Activated CD8-positive, alpha-beta memory T cell treated with anti-CD3 and anti-CD28 coated beads, Interleukin-2, amount 10 ng/mL, durations not matched to agents 7 days and 5 days (primary cell): ENCODE data around the gene CHGA. TPM values are rescaled to one million over a fixed set of nuclear protein-coding genes. Genes with fewer than 3 reads are reported as not detected.
A peak's percentile ranks its signal among the peaks of the same experiment; 100 is the strongest.

Experiments
- ATAC-seq: fragments of 150-1000 bp; cut with Tn5 transposase; one replicate; pipeline ENCODE4 v1.10.0; 2021; ENCODE audit warnings: moderate library complexity
- CTCF ChIA-PET: fragments of 350-600 bp; sonication (Branson Sonifier 250); formaldehyde crosslinking; loops from one replicate; lab custom pipeline; 2021; ENCODE audit warnings: antibody characterized with exemption; lab: Charles Lee
- DNase-seq: peaks from one replicate; pipeline ENCODE4 v3.0.0-alpha.2; 2020
- H3K27ac Mint-ChIP-seq: one replicate; pipeline ENCODE4 v1.8.0; 2021; ENCODE audit warnings: mild to moderate bottlenecking, mixed read lengths
- H3K27me3 Mint-ChIP-seq: one replicate; pipeline ENCODE4 v1.8.0; 2021; ENCODE audit warnings: mixed read lengths
- H3K36me3 Mint-ChIP-seq: one replicate; pipeline ENCODE4 v1.8.0; 2021; ENCODE audit warnings: mild to moderate bottlenecking, mixed read lengths
- H3K4me1 Mint-ChIP-seq: one replicate; pipeline ENCODE4 v1.8.0; 2021; ENCODE audit warnings: mixed read lengths
- H3K4me3 Mint-ChIP-seq: one replicate; pipeline ENCODE4 v1.8.0; 2021; ENCODE audit warnings: mild to moderate bottlenecking, moderate library complexity, mixed read lengths
- H3K9me3 Mint-ChIP-seq: one replicate; pipeline ENCODE4 v1.8.0; 2022; ENCODE audit warnings: low read depth, mixed read lengths
- total RNA-seq, 2 experiments: library from RNA; stranded (reverse); gene quantifications; one replicate each; pipeline ENCODE4 v1.2.3, GENCODE V29; 2021

CHGA gene
- total RNA-seq, 2 experiments from 2014 or later, result not detected

DNA sequence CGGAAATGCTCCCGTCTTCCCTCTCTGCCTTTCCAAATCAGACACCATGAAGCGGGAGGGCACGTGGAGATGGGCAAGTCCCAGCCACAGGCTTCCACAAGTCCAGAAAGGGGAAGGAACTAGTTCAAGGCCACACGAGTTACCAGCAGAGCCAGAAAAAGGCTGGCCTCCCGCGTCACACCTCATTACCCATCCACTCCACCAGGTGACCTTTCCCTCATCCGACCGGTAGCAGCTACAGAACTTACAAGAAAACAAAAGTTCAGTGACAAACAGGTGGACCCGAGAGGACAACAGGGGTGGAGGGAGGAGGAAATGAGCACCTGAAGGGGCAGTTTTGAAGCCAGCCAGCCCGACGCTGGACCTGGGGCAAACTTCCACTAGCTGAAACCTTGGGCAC is 46.9 kb downstream of the CHGA start:
- no peaks in the 10 kb centered on the region for H3K4me1 Mint-ChIP-seq
- ATAC-seq (no peak), DNase-seq (no peak)
- no peak overlapping the region for H3K4me3 Mint-ChIP-seq
- no peaks in the 10 kb centered on the region for H3K9me3 Mint-ChIP-seq
- H3K27ac Mint-ChIP-seq, result no peak overlapping the region
- H3K27me3 Mint-ChIP-seq, result no peaks in the 10 kb centered on the region
- CTCF ChIA-PET, result no interaction called here
- H3K36me3 Mint-ChIP-seq, result peaks cover 17% of the 10 kb centered on the region

DNA sequence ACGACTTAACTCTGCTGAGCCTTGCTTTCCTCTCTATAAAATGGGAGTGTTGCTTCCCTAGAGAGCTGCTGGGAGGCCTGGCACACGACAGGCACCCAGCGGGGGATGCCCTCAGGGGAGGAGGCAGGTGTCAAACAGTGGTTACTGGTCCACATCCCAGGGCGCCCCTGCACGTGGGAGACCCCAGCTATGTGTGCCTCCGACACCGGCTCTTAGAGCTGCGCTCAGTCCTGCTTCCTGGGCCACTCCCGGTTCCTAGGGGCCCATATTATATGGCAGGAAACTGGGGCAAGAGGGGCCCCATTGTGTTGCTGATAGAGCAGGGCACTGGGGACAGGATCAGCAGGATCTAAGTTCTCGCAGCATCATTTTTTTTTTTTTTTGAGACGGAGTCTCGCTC is 47.3 kb downstream of the CHGA start:
- Mint-ChIP-seq H3K9me3 (no peaks in the 10 kb centered on the region), H3K27ac (no peak overlapping the region), H3K36me3 (peaks cover 18% of the 10 kb centered on the region), H3K4me1 (no peaks in the 10 kb centered on the region), H3K27me3 (no peaks in the 10 kb centered on the region), H3K4me3 (no peak overlapping the region)
- CTCF ChIA-PET, result no interaction called here
- ATAC-seq (no peak), DNase-seq (no peak)

DNA sequence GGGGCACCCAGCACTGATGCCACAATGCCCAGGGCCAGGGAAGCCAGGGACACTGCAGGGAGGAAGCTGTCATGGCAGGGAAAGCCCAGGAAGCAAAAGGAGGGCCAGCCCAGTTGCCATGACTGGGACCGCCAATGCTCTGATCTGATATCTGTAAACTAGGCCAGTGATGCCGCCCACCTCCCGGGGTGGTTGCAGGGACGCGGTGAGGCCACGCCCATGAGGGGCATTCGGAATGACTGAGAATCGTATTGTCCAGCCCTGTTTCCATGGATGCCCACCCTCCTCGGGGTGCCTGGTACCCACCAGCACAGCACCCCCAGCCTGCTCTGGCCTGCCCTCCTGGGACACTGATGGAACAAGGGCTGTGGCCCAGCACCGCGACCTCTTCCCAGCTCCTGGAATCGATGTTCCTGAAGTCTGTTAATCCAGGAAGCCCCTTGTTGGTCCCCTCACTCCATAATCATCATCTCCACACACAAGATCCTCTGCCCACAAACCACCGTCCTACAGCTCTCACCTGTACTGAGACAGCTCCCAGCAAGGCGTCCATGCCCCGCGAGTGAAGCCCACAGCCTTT is 48.7 kb downstream of the CHGA start:
- Mint-ChIP-seq H3K27me3 (no peaks in the 10 kb centered on the region), H3K9me3 (peaks cover 9% of the 10 kb centered on the region), H3K36me3 (peaks cover 32% of the 10 kb centered on the region), H3K4me3 (no peak overlapping the region), H3K27ac (no peak overlapping the region), H3K4me1 (no peaks in the 10 kb centered on the region)
- DNase-seq, result no peak
- ATAC-seq, result no peak
- CTCF ChIA-PET, result no interaction called here

DNA sequence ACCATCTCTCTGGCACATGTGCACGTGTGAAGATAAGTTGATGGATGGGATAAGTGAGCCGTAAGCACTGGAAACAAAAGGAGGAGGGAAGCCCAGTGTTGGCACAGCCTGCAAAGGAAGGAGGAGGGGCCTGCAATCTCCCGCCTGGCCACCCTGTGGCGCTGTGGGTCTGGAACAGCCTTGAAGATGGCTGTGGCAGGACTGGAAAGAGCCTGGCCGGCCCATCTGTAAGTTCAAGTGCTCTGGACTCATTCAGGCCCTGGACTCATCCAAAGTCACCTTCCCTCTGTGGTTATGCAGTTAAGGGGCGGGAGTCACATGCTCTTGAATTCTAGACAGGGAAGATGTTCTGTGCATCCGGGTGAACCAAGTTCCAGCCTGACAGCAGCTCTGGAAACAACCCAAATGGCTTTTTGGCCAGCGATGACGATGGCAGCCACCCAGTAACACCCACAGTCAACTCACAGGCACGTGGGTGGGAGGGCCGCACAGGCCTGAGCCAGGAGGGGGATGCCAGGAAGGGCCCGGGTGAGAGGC is 50.4 kb downstream of the CHGA start:
- no peak overlapping the region for H3K4me3 Mint-ChIP-seq
- no peaks in the 10 kb centered on the region for H3K27me3 Mint-ChIP-seq
- ATAC-seq (no peak), DNase-seq (peak; percentile 53)
- peaks cover 21% of the 10 kb centered on the region for H3K9me3 Mint-ChIP-seq
- peaks cover 44% of the 10 kb centered on the region for H3K36me3 Mint-ChIP-seq
- no peak overlapping the region for H3K27ac Mint-ChIP-seq
- no peaks in the 10 kb centered on the region for H3K4me1 Mint-ChIP-seq
- CTCF ChIA-PET, result no interaction called here

DNA sequence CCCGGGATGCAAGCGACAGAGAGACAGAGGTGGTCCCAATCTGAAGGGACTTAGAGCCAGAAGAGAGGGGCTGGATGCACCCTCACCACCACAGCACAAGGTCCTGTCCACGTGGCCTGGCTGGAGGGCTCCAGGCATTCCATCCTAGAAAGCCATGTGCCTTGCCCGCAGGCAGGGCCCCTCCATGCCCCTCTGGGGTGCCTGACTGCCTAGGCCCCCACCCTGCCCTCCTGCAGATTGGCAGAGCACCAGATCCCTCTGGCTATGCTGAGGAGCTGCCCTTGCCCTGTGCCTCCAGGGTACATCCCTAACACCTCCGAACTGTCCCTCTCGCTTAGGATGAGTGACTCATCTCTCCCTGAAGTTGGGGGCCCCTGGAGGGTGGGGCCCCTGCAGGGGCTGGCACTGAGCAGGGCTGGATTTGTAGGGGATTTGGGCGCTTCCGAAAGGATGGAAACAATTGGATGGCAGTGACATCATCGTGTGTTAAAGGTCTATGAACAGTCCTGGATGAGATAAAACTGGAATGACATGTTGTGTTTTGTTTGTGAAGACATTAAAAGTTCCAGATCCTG is 50.9 kb downstream of the CHGA start:
- Mint-ChIP-seq H3K4me3 (no peak overlapping the region), H3K4me1 (no peaks in the 10 kb centered on the region), H3K9me3 (peaks cover 21% of the 10 kb centered on the region), H3K27me3 (no peaks in the 10 kb centered on the region), H3K36me3 (peaks cover 48% of the 10 kb centered on the region), H3K27ac (no peak overlapping the region)
- no peak for ATAC-seq
- no peak for DNase-seq
- CTCF ChIA-PET, result interaction anchor here (1.1 kb wide), 1 partner anchor 8 kb away, joined by 4 read pairs; no protein-coding TSS in a partner anchor

DNA sequence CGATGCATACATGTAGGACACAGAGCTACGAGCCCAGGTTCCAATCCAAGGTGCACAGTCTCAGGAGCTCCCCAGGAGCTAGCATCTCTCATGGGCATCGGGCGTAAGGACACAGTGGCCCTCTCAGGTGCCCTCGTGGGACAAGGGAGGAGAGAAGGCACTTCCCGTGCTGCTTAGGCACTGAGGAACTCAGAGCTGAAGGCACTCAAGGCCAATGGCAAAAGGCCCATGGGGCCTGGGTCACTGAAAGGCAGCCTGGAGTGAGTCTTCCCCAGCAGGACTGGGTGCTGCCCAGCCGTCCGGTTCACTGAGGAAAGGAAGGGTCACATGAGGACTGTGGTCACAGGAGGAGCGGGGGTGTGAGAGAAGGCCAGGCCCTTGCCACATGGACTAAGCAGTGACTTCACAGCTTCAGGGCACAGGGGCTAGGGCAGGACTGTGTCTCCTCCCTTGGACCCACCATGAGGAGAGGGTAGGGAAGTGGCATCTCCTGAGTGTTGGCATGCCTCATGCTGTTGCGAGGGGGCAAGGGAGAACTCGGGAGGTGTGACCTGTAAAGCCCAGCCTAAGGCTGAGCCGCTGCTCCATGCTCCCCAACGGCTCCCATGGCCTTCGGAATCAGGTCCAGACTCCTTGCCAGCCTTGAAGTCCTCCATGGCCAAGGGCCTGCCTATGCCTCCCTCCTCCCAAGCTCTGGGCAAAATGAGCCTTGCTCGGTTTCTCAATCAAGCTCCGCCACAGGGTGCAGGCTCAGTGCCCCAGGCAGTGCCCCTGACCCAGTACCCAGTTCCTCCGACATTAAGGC is 51.8 kb downstream of the CHGA start:
- Mint-ChIP-seq H3K27ac (no peak overlapping the region), H3K9me3 (peaks cover 28% of the 10 kb centered on the region), H3K36me3 (peaks cover 57% of the 10 kb centered on the region), H3K4me1 (no peaks in the 10 kb centered on the region), H3K27me3 (no peaks in the 10 kb centered on the region), H3K4me3 (no peak overlapping the region)
- ATAC-seq, result no peak
- no peak for DNase-seq
- CTCF ChIA-PET, result interaction anchor here (1.1 kb wide), 1 partner anchor 9 kb away, joined by 4 read pairs; no protein-coding TSS in a partner anchor

DNA sequence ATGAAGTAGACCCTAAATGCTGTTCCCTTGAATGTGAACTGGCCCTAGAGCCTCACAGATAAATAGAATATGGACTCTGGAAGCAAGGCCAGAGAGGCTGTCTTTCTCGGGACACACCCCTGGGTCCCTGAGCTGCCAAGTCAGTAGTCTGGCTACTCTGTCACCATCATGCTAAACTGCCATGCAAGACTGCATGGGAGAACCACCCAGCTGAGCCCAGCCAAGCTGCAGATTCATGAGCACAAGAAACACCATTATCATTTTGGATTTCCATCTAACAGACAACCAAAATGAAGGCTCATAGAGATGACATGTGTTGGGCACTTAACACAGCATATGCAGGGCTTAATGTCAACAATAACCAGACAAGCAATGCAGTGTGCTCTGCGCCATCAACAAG is 53.3 kb downstream of the CHGA start:
- ATAC-seq (no peak), DNase-seq (no peak)
- H3K27ac Mint-ChIP-seq, result no peak overlapping the region
- no peak overlapping the region for H3K4me3 Mint-ChIP-seq
- H3K4me1 Mint-ChIP-seq, result no peaks in the 10 kb centered on the region
- H3K36me3 Mint-ChIP-seq, result peaks cover 68% of the 10 kb centered on the region
- H3K9me3 Mint-ChIP-seq, result peaks cover 30% of the 10 kb centered on the region
- H3K27me3 Mint-ChIP-seq, result no peaks in the 10 kb centered on the region
- CTCF ChIA-PET, result no interaction called here

DNA sequence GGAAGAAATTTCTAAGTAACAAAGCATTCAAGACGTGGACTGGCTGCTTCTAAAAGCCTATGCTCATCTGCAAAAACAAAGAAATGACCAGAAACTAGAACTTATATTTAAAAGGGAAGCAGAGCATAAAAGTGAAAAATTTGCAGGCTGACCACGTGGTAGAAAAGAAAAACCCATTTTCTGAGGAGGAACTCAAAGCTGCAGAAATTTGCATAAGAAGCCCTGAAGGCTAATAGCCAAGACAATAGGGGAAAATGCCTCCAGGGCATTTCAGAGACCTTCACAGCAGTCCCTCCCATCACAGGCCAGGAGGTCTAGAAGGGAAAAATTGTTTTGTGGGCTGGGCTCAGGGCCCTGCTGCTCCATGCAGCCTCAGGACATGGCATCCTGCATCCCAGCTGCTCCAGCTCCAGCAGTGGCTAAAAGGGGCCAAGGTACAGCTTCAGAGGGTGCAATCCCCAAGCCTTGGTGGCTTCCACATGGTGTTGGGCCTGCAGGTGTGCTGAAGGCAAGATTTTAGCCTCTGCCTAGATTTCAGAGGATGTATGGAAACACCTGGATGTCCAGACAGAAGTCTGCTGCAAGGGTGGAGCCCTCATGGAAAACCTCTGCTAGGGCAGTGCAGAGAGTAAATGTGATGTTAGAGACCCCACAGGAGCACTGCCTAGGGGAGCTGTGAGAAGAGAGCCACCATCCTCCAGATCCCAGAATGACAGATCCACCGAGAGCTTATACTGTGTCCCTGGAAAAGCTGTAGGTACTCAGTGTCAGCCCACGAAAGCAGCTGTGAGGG is 55.5 kb downstream of the CHGA start:
- no peaks in the 10 kb centered on the region for H3K27me3 Mint-ChIP-seq
- H3K9me3 Mint-ChIP-seq, result peaks cover 34% of the 10 kb centered on the region
- no peak for DNase-seq
- H3K4me3 Mint-ChIP-seq, result no peak overlapping the region
- H3K36me3 Mint-ChIP-seq, result peaks cover 74% of the 10 kb centered on the region
- CTCF ChIA-PET, result no interaction called here
- H3K4me1 Mint-ChIP-seq, result peaks cover 4% of the 10 kb centered on the region
- H3K27ac Mint-ChIP-seq, result no peak overlapping the region
- ATAC-seq, result no peak

DNA sequence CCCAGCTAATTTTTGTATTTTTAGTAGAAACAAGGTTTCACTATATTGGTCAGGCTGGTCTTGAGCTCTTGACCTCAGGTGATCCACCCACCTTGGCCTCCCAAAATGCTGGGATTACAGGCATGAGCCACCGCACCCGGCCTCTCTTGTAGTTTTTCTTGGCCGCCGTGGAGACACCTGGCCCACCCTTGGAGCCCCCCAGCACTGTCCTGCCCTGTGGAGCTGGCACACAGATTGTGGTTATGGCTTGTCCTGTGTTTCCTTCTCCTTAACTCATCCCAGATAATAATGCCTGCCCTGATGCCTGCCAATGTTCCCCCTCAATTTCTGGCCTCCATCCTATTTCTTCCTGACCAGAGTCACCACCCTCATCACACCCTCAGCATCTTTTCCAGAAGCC is 57.9 kb downstream of the CHGA start:
- H3K36me3 Mint-ChIP-seq, result peaks cover 71% of the 10 kb centered on the region
- no peak overlapping the region for H3K4me3 Mint-ChIP-seq
- H3K9me3 Mint-ChIP-seq, result peaks cover 31% of the 10 kb centered on the region
- no peak for ATAC-seq
- CTCF ChIA-PET, result no interaction called here
- H3K27me3 Mint-ChIP-seq, result no peaks in the 10 kb centered on the region
- H3K4me1 Mint-ChIP-seq, result peaks cover 6% of the 10 kb centered on the region
- H3K27ac Mint-ChIP-seq, result no peak overlapping the region
- DNase-seq, result no peak

DNA sequence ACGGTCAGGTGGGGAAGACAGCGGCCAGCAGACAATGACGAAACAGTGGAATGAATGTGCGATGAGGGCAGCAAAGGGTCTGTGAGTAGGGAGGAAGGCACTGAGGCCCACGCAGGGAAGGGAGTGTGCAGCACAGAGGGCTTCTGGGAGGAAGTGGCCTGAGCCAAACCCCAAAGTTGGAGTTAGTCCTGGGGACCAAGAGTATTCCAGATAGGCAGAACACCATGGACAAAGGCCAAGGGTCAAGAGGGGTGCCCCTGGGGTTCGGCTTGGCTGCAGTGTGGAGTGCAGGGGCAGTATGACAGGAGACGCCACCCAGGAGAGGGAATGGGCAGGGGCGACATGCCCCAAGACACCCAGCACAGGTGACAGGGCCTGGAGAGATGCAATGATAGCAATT is 58.8 kb downstream of the CHGA start:
- Mint-ChIP-seq H3K4me3 (no peak overlapping the region), H3K9me3 (peaks cover 25% of the 10 kb centered on the region), H3K36me3 (peaks cover 63% of the 10 kb centered on the region), H3K4me1 (peaks cover 6% of the 10 kb centered on the region), H3K27ac (no peak overlapping the region), H3K27me3 (no peaks in the 10 kb centered on the region)
- CTCF ChIA-PET, result no interaction called here
- ATAC-seq, result no peak
- DNase-seq, result no peak

DNA sequence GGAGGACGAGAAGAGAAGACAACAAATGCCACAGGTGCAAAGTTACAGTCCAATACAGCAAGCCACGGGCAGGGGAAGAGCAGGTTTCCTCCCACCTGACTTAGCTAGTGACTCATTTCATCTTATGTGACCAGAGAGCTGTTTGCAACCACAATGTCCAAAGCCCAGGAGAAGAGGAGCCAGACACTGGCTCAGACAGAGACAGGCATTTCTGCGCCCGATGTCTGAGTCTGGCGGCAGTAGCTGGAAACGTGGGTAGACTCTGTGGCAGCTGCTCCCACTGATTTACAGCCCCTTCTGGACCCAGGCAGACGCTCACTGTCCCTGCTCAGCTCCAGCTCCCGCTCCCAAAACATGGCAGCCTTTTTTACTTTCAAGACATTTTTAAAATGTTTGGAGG is 60.0 kb downstream of the CHGA start:
- Mint-ChIP-seq H3K27me3 (no peaks in the 10 kb centered on the region), H3K36me3 (peaks cover 51% of the 10 kb centered on the region), H3K9me3 (peaks cover 14% of the 10 kb centered on the region), H3K4me3 (no peak overlapping the region), H3K27ac (no peak overlapping the region), H3K4me1 (peaks cover 6% of the 10 kb centered on the region)
- DNase-seq (no peak), ATAC-seq (no peak)
- CTCF ChIA-PET, result interaction anchor here (0.9 to 1.6 kb wide), 2 partner anchors 30 to 35 kb away, joined by 3 to 5 read pairs; no protein-coding TSS in a partner anchor

DNA sequence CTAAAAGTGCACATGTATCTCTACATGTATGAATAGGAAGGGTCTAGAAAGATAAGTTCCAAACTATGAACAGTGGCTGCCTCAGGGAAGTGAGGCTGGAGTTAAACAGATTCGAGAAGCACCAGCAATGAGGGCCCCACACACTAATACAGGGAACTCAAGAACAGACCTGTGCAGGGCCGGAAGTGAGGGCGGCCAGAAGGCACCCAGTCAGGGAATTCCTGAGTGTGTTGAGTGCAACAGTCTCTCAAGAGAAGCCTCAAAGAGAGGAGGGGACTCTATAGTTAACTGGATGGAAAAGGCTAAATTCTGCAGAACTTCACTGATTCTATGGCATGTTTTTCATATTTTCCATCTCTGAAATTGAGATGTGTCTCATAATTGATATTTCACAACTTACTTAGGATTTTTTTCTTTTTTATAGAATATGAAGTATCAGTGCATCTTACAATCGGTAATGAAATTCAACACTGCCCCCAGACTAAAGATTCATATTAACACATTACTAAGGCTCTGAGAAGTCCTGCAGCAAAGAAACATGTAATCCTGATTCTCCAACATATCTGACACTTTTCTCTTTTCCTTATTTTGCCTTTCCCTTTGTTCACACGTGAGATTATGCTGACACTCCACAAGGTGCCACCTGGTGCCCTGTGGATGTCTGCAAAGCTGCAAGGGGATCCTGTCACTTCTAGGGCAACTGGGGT is 61.3 kb downstream of the CHGA start:
- H3K9me3 Mint-ChIP-seq, result peaks cover 9% of the 10 kb centered on the region
- no peaks in the 10 kb centered on the region for H3K27me3 Mint-ChIP-seq
- CTCF ChIA-PET, result interaction anchor here (0.9 kb wide), 1 partner anchor 34 kb away, joined by 3 read pairs; no protein-coding TSS in a partner anchor
- no peak for DNase-seq
- H3K4me3 Mint-ChIP-seq, result no peak overlapping the region
- ATAC-seq, result no peak
- H3K4me1 Mint-ChIP-seq, result peaks cover 6% of the 10 kb centered on the region
- H3K27ac Mint-ChIP-seq, result no peak overlapping the region
- H3K36me3 Mint-ChIP-seq, result peaks cover 39% of the 10 kb centered on the region
